Astrocyte (in vitro differentiated cells and primary cell): Measurements from ENCODE around the gene MPST. TPM values are rescaled to one million over a fixed set of nuclear protein-coding genes. Genes with fewer than 3 reads are reported as not detected.

Experiments used
- DNase-seq: peaks from one replicate; pipeline ENCODE4 v3.0.0-alpha.2; 2010; ENCODE audit warnings: low read depth
- FAIRE-seq: peaks from 2 replicates; lab custom pipeline; 2011; peaks lifted over from hg19 to GRCh38; lab: Jason Lieb, UNC
- H2AFZ ChIP-seq: 2 replicates; pipeline ENCODE4 v1.6.0; 2012; ENCODE audit warnings: low read depth, low read length, inconsistent platforms
- H3K27ac ChIP-seq: 2 replicates; pipeline ENCODE4 v1.5.1; 2011; ENCODE audit warnings: low read depth, low read length, inconsistent platforms
- H3K27me3 ChIP-seq: 2 replicates; pipeline ENCODE4 v1.6.0; 2011; ENCODE audit warnings: low read length, inconsistent platforms; ENCODE audit not compliant: insufficient read depth
- H3K36me3 ChIP-seq: 2 replicates; pipeline ENCODE4 v1.5.1; 2011; ENCODE audit warnings: low read length, inconsistent platforms; ENCODE audit not compliant: insufficient read depth
- H3K4me1 ChIP-seq: 2 replicates; pipeline ENCODE4 v1.5.1; 2011; ENCODE audit warnings: low read length, inconsistent platforms; ENCODE audit not compliant: insufficient read depth
- H3K4me2 ChIP-seq: 2 replicates; pipeline ENCODE4 v1.6.0; 2012; ENCODE audit warnings: low read length, inconsistent platforms
- H3K4me3 ChIP-seq: 2 replicates; pipeline ENCODE4 v1.5.1; 2011; ENCODE audit warnings: low read depth, mild to moderate bottlenecking, low read length, inconsistent platforms; ENCODE audit not compliant: insufficient read depth
- H3K79me2 ChIP-seq: 2 replicates; pipeline ENCODE4 v1.6.0; 2012; ENCODE audit warnings: mild to moderate bottlenecking, low read length, inconsistent platforms; ENCODE audit not compliant: insufficient read depth
- H3K9ac ChIP-seq: 2 replicates; pipeline ENCODE4 v1.6.0; 2012; ENCODE audit warnings: mild to moderate bottlenecking, low read length, inconsistent platforms
- H3K9me3 ChIP-seq: 2 replicates; pipeline ENCODE4 v1.5.1; 2012; ENCODE audit warnings: low read depth, mild to moderate bottlenecking, low read length, inconsistent platforms; ENCODE audit not compliant: insufficient read depth
- H4K20me1 ChIP-seq: 2 replicates; pipeline ENCODE4 v1.6.0; 2012; ENCODE audit warnings: low read length, inconsistent platforms; ENCODE audit not compliant: insufficient read depth
- H3K27ac Mint-ChIP-seq: one replicate; pipeline ENCODE4 v1.8.0; 2021; ENCODE audit warnings: mild to moderate bottlenecking, mixed read lengths; ENCODE audit not compliant: unreplicated experiment
- H3K27me3 Mint-ChIP-seq: one replicate; pipeline ENCODE4 v1.8.0; 2021; ENCODE audit warnings: low read depth, mixed read lengths; ENCODE audit not compliant: unreplicated experiment
- H3K36me3 Mint-ChIP-seq: one replicate; pipeline ENCODE4 v1.8.0; 2021; ENCODE audit warnings: low read depth, mixed read lengths; ENCODE audit not compliant: unreplicated experiment
- H3K4me1 Mint-ChIP-seq: one replicate; pipeline ENCODE4 v1.8.0; 2021; ENCODE audit warnings: low read depth, mixed read lengths; ENCODE audit not compliant: unreplicated experiment
- H3K4me3 Mint-ChIP-seq: one replicate; pipeline ENCODE4 v1.8.0; 2021; ENCODE audit warnings: mild to moderate bottlenecking, moderate library complexity, mixed read lengths; ENCODE audit not compliant: unreplicated experiment
- H3K9me3 Mint-ChIP-seq: one replicate; pipeline ENCODE4 v1.8.0; 2021; ENCODE audit warnings: mild to moderate bottlenecking, mixed read lengths; ENCODE audit not compliant: unreplicated experiment
- CTCF ChIP-seq: IDR thresholded peaks from 2 replicates; pipeline ENCODE4 v1.5.1; 2011; ENCODE audit warnings: low read depth, mild to moderate bottlenecking, inconsistent platforms, low read length, moderate library complexity; ENCODE audit not compliant: insufficient read depth
- EZH2 ChIP-seq: IDR thresholded peaks from 2 replicates; pipeline ENCODE4 v1.6.1; 2012; ENCODE audit warnings: mild to moderate bottlenecking, low read length, inconsistent platforms; ENCODE audit not compliant: insufficient read depth
- total RNA-seq: library from RNA; stranded (reverse); gene quantifications from 2 replicates; pipeline ENCODE4 v1.2.1, GENCODE V29; 2021

The MPST gene
- total RNA-seq, 1 donor from 2014 or later: 67.8 TPM

GRCh38 chr22:36976606-36977005, 42.9 kb upstream of the MPST start:
- DNase-seq (no peak), FAIRE-seq (no peak)
- peaks cover 1% of the 10 kb centered on the region for H3K4me1 Mint-ChIP-seq
- H3K27ac Mint-ChIP-seq: peak overlapping the region; percentile 34
- Histone ChIP-seq H3K4me2 (no peak overlapping the region), H4K20me1 (no peaks in the 10 kb centered on the region), H3K9ac (no peak overlapping the region), H2AFZ (no peak overlapping the region), H3K4me1 (no peaks in the 10 kb centered on the region), H3K27ac (no peak overlapping the region), H3K36me3 (no peaks in the 10 kb centered on the region), H3K4me3 (no peak overlapping the region), H3K27me3 (peaks cover 2% of the 10 kb centered on the region), H3K9me3 (no peaks in the 10 kb centered on the region), H3K79me2 (no peaks in the 10 kb centered on the region)
- H3K27me3 Mint-ChIP-seq: peaks cover 33% of the 10 kb centered on the region
- H3K36me3 Mint-ChIP-seq: no peaks in the 10 kb centered on the region
- TF ChIP-seq CTCF (no peak), EZH2 (no peak)
- H3K9me3 Mint-ChIP-seq: peaks cover 3% of the 10 kb centered on the region
- no peak overlapping the region for H3K4me3 Mint-ChIP-seq

- H2AFZ ChIP-seq: peak overlapping the region; percentile 72
- no peak for FAIRE-seq
These were observed 42.1 kb upstream of the MPST start for GRCh38 chr22:36977401-36977861.

More at GRCh38 chr22:36977401-36977861, 42.1 kb upstream of the MPST start:
- Histone ChIP-seq H3K9me3 (no peaks in the 10 kb centered on the region), H3K36me3 (no peaks in the 10 kb centered on the region), H4K20me1 (no peaks in the 10 kb centered on the region), H3K9ac (peak overlapping the region; percentile 1), H3K79me2 (no peaks in the 10 kb centered on the region), H3K4me3 (peak overlapping the region; percentile 48), H3K4me1 (no peaks in the 10 kb centered on the region), H3K27ac (no peak overlapping the region), H3K27me3 (peaks cover 2% of the 10 kb centered on the region), H3K4me2 (peak overlapping the region; percentile 85)
- peaks cover 1% of the 10 kb centered on the region for H3K4me1 Mint-ChIP-seq
- no peaks in the 10 kb centered on the region for H3K36me3 Mint-ChIP-seq
- H3K9me3 Mint-ChIP-seq: peaks cover 3% of the 10 kb centered on the region
- H3K27me3 Mint-ChIP-seq: peaks cover 32% of the 10 kb centered on the region
- peak; percentile 5 for DNase-seq
- H3K27ac Mint-ChIP-seq: peak overlapping the region; percentile 69
- H3K4me3 Mint-ChIP-seq: peak overlapping the region; percentile 77
- peak; percentile 25 for TF ChIP-seq CTCF
- no peak for TF ChIP-seq EZH2
